ENCODE measurements around the gene ANK3. TPM values are rescaled to one million over a fixed set of nuclear protein-coding genes. Genes with fewer than 3 reads are reported as not detected.

Gene ANK3
- polyA plus RNA-seq, 4 donors: 115 to 159 (median 141) TPM

GRCh38 chr10:60289800-60290199 lies 99.9 kb downstream of the ANK3 start:
- no peak for DNase-seq (ENCODE audit: low read depth in 4 of 4, low spot score in 2 of 4)

GRCh38 chr10:60288256-60288655 lies 101.4 kb downstream of the ANK3 start:
- DNase-seq (ENCODE audit: low read depth in 4 of 4, low spot score in 2 of 4): no peak

GRCh38 chr10:60286559-60286958 lies 103.1 kb downstream of the ANK3 start:
- no peak for DNase-seq (ENCODE audit: low read depth in 4 of 4, low spot score in 2 of 4)

- no peak for DNase-seq (ENCODE audit: low read depth in 4 of 4, low spot score in 2 of 4)
Measured at GRCh38 chr10:60283397-60283796, 106.3 kb downstream of the ANK3 start.

- DNase-seq (ENCODE audit: low read depth in 4 of 4, low spot score in 2 of 4): no peak
Measured at GRCh38 chr10:60282771-60283353, 106.8 kb downstream of the ANK3 start.

- no peak for DNase-seq (ENCODE audit: low read depth in 4 of 4, low spot score in 2 of 4)
Measured at GRCh38 chr10:60281792-60282353, 107.8 kb downstream of the ANK3 start.

GRCh38 chr10:60281331-60281730 lies 108.3 kb downstream of the ANK3 start:
- no peak for DNase-seq (ENCODE audit: low read depth in 4 of 4, low spot score in 2 of 4)

- no peak for DNase-seq (ENCODE audit: low read depth in 4 of 4, low spot score in 2 of 4)
Measured at GRCh38 chr10:60280475-60280874, 109.2 kb downstream of the ANK3 start.

GRCh38 chr10:60277656-60278055 lies 112.0 kb downstream of the ANK3 start:
- DNase-seq (ENCODE audit: low read depth in 4 of 4, low spot score in 2 of 4): no peak

GRCh38 chr10:60276232-60276631 lies 113.4 kb downstream of the ANK3 start:
- no peak for DNase-seq (ENCODE audit: low read depth in 4 of 4, low spot score in 2 of 4)

- DNase-seq (ENCODE audit: low read depth in 4 of 4, low spot score in 2 of 4): no peak
Measured at GRCh38 chr10:60271319-60272040, 118.2 kb downstream of the ANK3 start.

- DNase-seq (ENCODE audit: low read depth in 4 of 4, low spot score in 2 of 4): no peak
Measured at GRCh38 chr10:60270426-60270825, 119.2 kb downstream of the ANK3 start.

- no peak for DNase-seq (ENCODE audit: low read depth in 4 of 4, low spot score in 2 of 4)
Measured at GRCh38 chr10:60267802-60268201, 121.9 kb downstream of the ANK3 start.

GRCh38 chr10:60266513-60266912 lies 123.2 kb downstream of the ANK3 start:
- no peak for DNase-seq (ENCODE audit: low read depth in 4 of 4, low spot score in 2 of 4)

- no peak for DNase-seq (ENCODE audit: low read depth in 4 of 4, low spot score in 2 of 4)
Measured at GRCh38 chr10:60262647-60263126, 127.0 kb downstream of the ANK3 start.

- no peak for DNase-seq (ENCODE audit: low read depth in 4 of 4, low spot score in 2 of 4)
Measured at GRCh38 chr10:60260321-60260720, 129.4 kb downstream of the ANK3 start.

- DNase-seq (ENCODE audit: low read depth in 4 of 4, low spot score in 2 of 4): no peak
Measured at GRCh38 chr10:60258429-60258797, 131.3 kb downstream of the ANK3 start.

GRCh38 chr10:60257767-60258428 lies 131.8 kb downstream of the ANK3 start:
- DNase-seq (ENCODE audit: low read depth in 4 of 4, low spot score in 2 of 4): peak in 2 of 4 donors; percentile 7 to 13

- no peak for DNase-seq (ENCODE audit: low read depth in 4 of 4, low spot score in 2 of 4)
Measured at GRCh38 chr10:60254776-60255175, 134.9 kb downstream of the ANK3 start.

- no peak for DNase-seq (ENCODE audit: low read depth in 4 of 4, low spot score in 2 of 4)
Measured at GRCh38 chr10:60253484-60253883, 136.2 kb downstream of the ANK3 start.

GRCh38 chr10:60252688-60253087 lies 137.0 kb downstream of the ANK3 start:
- DNase-seq (ENCODE audit: low read depth in 4 of 4, low spot score in 2 of 4): no peak

GRCh38 chr10:60246382-60246781 lies 143.3 kb downstream of the ANK3 start:
- no peak for DNase-seq (ENCODE audit: low read depth in 4 of 4, low spot score in 2 of 4)

Measured in left renal cortex interstitium (tissue), 4 donors.